T-helper 2 cell (primary cell): Measurements from ENCODE around the gene ARMS2.

Experiments used
- DNase-seq, 5 experiments: peaks; one replicate each; pipeline versions ENCODE4 v3.0.0 to v3.0.0-alpha.2; 2012 to 2022

Gene ARMS2

DNA sequence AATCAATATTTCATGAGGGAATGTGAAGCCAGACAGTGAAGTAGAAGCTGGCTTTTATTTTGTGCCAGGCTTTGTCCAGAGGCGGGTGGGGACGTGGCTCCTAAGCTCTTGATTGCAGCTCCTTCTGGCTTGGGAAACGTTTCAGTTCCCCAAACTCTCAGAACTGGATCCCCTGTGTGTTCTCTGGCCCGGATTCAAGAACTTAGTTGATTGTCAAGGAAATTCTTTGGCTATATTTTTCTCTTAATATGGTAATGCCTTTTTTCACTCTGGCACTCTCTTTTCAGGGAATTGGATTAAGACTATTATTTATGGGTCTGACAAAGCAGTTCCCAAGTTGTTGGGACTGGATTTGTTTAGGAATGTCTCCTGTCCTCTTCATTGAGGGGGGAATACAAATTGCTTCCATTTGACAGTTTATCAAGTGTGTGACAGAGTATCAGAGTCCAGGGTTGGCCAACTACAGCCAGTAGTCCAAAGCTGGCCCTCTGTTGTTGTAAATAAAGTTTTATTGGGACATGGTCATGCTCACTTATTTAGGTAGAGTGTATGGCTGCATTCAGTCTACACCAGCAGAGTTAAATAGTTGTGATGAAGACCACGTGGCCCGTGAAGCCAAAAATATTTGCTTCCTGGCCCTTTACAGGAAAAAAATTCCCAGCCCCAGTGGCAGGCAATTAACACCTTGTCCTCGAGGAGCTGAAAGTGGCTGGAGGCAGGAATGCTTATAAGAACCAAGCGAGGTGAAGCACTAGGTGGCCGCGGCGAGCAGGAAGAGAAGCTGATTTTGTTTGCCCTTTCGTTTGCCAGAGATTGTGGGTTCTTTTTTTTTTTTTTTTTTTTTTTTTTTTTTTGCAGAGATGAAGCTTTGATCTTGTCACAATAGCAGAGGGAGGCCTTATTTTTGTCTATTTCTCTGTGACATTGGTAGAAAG, 41.2 kb downstream of the ARMS2 start:
- peak in 2 of 5 experiments; percentile 11 to 16 for DNase-seq

DNA sequence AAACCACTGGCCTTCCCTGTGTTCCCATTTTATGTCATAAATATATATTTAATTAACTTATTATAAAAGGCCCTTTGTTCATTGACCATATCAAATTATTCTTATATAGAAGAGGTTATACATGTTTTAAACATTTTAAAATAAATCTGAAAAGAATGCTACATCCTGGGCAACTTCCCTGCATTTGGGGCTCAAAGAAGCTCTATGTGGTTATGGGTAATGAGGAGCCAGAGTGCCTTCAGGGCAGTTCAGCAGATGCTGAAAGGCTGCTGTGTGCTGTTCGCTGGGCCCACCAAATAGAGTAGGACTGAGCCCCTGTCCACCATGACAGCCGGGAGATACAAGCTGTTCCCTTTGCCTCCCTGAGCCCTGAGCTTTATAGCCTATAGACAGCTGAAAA, 42.8 kb downstream of the ARMS2 start:
- no peak for DNase-seq

DNA sequence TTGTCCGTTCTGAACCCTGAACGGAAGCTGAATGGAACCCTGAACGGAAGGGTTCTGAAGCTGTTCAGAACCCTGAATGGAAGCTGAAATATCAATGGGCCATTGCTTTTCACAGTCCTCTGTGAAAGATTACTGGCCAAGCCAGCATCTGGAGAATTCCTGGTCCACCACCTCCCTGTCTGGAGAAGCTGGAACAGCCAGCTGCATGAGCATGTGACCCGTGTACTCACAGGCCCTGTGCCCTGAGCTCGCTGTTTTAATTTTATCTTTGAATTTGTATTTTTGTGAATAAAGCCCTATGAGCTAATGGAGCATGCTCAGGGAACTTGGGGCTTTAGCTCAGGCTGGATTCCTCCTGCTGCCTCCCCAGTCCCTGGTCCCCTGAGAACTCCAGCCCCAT, 44.1 kb downstream of the ARMS2 start:
- no peak for DNase-seq

GRCh38 chr10:122499012-122499411, 44.6 kb downstream of the ARMS2 start:
- DNase-seq = no peak

GRCh38 chr10:122499491-122499941, 45.1 kb downstream of the ARMS2 start:
- DNase-seq = no peak

- DNase-seq = no peak
Measured at GRCh38 chr10:122500194-122500593, 45.7 kb downstream of the ARMS2 start.

DNA sequence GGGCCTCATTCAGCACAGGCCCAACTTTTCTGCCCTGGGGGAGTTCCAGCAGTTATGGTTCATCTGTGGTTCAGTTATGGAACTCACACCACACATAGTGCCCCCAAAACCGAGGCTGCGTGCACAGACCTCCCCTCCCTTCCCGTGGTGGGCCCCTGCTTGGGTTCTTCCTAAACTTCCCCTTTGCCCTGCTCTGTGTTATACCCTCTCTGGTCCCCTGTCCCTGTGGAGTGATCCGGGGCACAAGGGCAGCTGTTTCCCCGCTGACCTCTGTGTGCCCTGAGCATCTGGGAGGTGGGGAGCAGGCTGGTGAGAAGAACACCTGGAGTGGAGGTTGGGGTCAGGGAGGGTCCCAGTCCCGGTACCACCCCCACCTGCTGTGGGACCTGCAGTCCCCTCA, 46.3 kb downstream of the ARMS2 start:
- DNase-seq = no peak

- no peak for DNase-seq
Measured at GRCh38 chr10:122503012-122503411, 48.6 kb downstream of the ARMS2 start.

- DNase-seq = no peak
Measured at GRCh38 chr10:122503886-122504609, 49.6 kb downstream of the ARMS2 start.

GRCh38 chr10:122504610-122504950, 50.1 kb downstream of the ARMS2 start:
- no peak for DNase-seq

DNA sequence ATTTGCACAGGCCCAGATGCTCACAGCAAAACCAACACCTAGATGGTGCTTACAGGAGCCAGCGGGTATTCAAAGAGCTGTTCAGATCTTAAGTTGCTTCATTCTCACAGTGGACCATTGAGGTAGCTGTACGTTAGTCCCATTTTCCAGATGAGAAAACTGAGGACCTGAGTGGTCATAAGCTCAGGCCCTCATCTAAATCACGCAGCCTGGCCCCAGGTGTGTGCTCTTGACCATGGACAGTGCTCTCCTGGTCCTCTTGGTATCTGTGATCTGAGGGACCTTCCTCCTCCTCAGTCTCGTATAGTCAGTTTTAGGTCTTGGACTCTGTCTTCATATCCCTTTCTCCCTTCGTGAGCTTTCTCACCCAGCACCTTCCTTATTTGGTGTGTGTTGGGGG, 50.6 kb downstream of the ARMS2 start:
- no peak for DNase-seq

GRCh38 chr10:122505885-122506645, 51.6 kb downstream of the ARMS2 start:
- DNase-seq = no peak
